WTC11 (cell line): ENCODE results near the gene PLTP. TPM values are rescaled to one million over a fixed set of nuclear protein-coding genes. Genes with fewer than 3 reads are reported as not detected.

Experiments
- ATAC-seq: fragments of 200-7000 bp; cut with Tn5 transposase; 2 replicates; pipeline ENCODE4 v1.10.0; 2021; ENCODE audit warnings: mild to moderate bottlenecking, moderate library complexity
- CTCF ChIA-PET: fragments of 300-600 bp; sonication (Branson Sonifier 250); formaldehyde crosslinking; loops from one replicate; lab custom pipeline; 2021; ENCODE audit warnings: antibody characterized with exemption; lab: Charles Lee
- POLR2A ChIA-PET: fragments of 350-600 bp; sonication (Branson Sonifier 250); formaldehyde crosslinking; loops from one replicate; lab custom pipeline; 2021; ENCODE audit warnings: antibody characterized with exemption; lab: Charles Lee
- DNase-seq: peaks from one replicate; pipeline ENCODE4 v3.0.0; 2021; ENCODE audit warnings: low spot score
- H3K27ac Mint-ChIP-seq: 2 replicates; pipeline ENCODE4 v1.8.0; 2021; ENCODE audit warnings: mixed read lengths
- H3K27me3 Mint-ChIP-seq: 2 replicates; pipeline ENCODE4 v1.8.0; 2021; ENCODE audit warnings: low read depth, mild to moderate bottlenecking, moderate library complexity, mixed read lengths
- H3K36me3 Mint-ChIP-seq: 2 replicates; pipeline ENCODE4 v1.8.0; 2021; ENCODE audit warnings: mixed read lengths
- H3K4me1 Mint-ChIP-seq: 2 replicates; pipeline ENCODE4 v1.8.0; 2022; ENCODE audit warnings: mixed read lengths
- H3K4me3 Mint-ChIP-seq: 2 replicates; pipeline ENCODE4 v1.8.0; 2021; ENCODE audit warnings: mild to moderate bottlenecking, moderate library complexity, mixed read lengths
- H3K9me3 Mint-ChIP-seq: 2 replicates; pipeline ENCODE4 v1.8.0; 2021; ENCODE audit warnings: mixed read lengths
- CREM ChIP-seq: sonication (generic); formaldehyde crosslinking; IDR thresholded peaks from 2 replicates; pipeline ENCODE4 v1.8.1; 2022; ENCODE audit warnings: mild to moderate bottlenecking, missing genetic modification reagents, moderate library complexity
- E2F1 ChIP-seq: sonication (generic); formaldehyde crosslinking; IDR thresholded peaks from 2 replicates; pipeline ENCODE4 v1.8.0; 2022; ENCODE audit warnings: mild to moderate bottlenecking, missing genetic modification reagents
- ERG ChIP-seq: fragments of 250-450 bp; sonication (Bioruptor Pico); IDR thresholded peaks from 2 replicates; pipeline ENCODE4 v1.8.0; 2021; ENCODE audit warnings: mild to moderate bottlenecking
- ESRRA ChIP-seq: sonication (generic); formaldehyde crosslinking; IDR thresholded peaks from 2 replicates; pipeline ENCODE4 v1.8.1; 2022; ENCODE audit warnings: mild to moderate bottlenecking, missing genetic modification reagents, borderline replicate concordance
- FOXP1 ChIP-seq: sonication (generic); formaldehyde crosslinking; IDR thresholded peaks from 2 replicates; pipeline ENCODE4 v1.8.0; 2022; ENCODE audit warnings: missing genetic modification reagents, mild to moderate bottlenecking, moderate library complexity, borderline replicate concordance
- FOXP4 ChIP-seq: sonication (generic); formaldehyde crosslinking; IDR thresholded peaks from 2 replicates; pipeline ENCODE4 v1.8.0; 2022; ENCODE audit warnings: mild to moderate bottlenecking, missing genetic modification reagents
- IRF2 ChIP-seq: sonication (generic); formaldehyde crosslinking; IDR thresholded peaks from 2 replicates; pipeline ENCODE4 v1.8.0; 2022; ENCODE audit warnings: low read depth, missing genetic modification reagents, borderline replicate concordance
- TEAD1 ChIP-seq: sonication (generic); formaldehyde crosslinking; IDR thresholded peaks from 2 replicates; pipeline ENCODE4 v1.8.0; 2022; ENCODE audit warnings: mild to moderate bottlenecking, missing genetic modification reagents
- TEAD4 ChIP-seq: sonication (generic); formaldehyde crosslinking; IDR thresholded peaks from 2 replicates; pipeline ENCODE4 v1.8.0; 2022; ENCODE audit warnings: mild to moderate bottlenecking, missing genetic modification reagents
- ZNF121 ChIP-seq: sonication (generic); formaldehyde crosslinking; IDR thresholded peaks from 2 replicates; pipeline ENCODE4 v1.8.0; 2023; ENCODE audit warnings: missing genetic modification reagents
- ZNF671 ChIP-seq: fragments of 250-450 bp; sonication (Bioruptor Pico); IDR thresholded peaks from 2 replicates; pipeline ENCODE4 v1.8.0; 2021; ENCODE audit warnings: mild to moderate bottlenecking
- total RNA-seq: library from RNA; stranded (reverse); gene quantifications from 3 replicates; pipeline ENCODE4 v1.2.3, GENCODE V29; 2021
- TF ChIP-seq, protein P1 (sequence below): sonication (generic); formaldehyde crosslinking; IDR thresholded peaks from 2 replicates; pipeline ENCODE4 v1.8.1; 2023; ENCODE audit warnings: mild to moderate bottlenecking, moderate library complexity, missing genetic modification reagents
- TF ChIP-seq, protein P2 (sequence below): sonication (generic); formaldehyde crosslinking; IDR thresholded peaks from 2 replicates; pipeline ENCODE4 v1.8.1; 2023; ENCODE audit warnings: mild to moderate bottlenecking, missing genetic modification reagents
- TF ChIP-seq, protein P3 (sequence below): sonication (generic); formaldehyde crosslinking; IDR thresholded peaks from 2 replicates; pipeline ENCODE4 v1.8.0; 2022; ENCODE audit warnings: missing genetic modification reagents
- TF ChIP-seq, protein P4 (sequence below): fragments of 250-450 bp; sonication (Bioruptor Pico); conservative IDR thresholded peaks from 2 replicates; pipeline ENCODE4 v1.9.0; 2021; ENCODE audit warnings: mild to moderate bottlenecking
- TF ChIP-seq, protein P5 (sequence below): fragments of 250-450 bp; sonication (Bioruptor Pico); IDR thresholded peaks from 2 replicates; pipeline ENCODE4 v1.9.0; 2021; ENCODE audit warnings: mild to moderate bottlenecking

The PLTP gene
- total RNA-seq, 1 experiment from 2014 or later = 109 TPM

- TF ChIP-seq, protein P1, sequence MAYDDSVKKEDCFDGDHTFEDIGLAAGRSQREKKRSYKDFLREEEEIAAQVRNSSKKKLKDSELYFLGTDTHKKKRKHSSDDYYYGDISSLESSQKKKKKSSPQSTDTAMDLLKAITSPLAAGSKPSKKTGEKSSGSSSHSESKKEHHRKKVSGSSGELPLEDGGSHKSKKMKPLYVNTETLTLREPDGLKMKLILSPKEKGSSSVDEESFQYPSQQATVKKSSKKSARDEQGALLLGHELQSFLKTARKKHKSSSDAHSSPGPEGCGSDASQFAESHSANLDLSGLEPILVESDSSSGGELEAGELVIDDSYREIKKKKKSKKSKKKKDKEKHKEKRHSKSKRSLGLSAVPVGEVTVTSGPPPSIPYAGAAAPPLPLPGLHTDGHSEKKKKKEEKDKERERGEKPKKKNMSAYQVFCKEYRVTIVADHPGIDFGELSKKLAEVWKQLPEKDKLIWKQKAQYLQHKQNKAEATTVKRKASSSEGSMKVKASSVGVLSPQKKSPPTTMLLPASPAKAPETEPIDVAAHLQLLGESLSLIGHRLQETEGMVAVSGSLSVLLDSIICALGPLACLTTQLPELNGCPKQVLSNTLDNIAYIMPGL (CRISPR knock-in tag) = no peak
- TF ChIP-seq ERG = no peak
- TF ChIP-seq ZNF671 = no peak
- TF ChIP-seq, protein P2, sequence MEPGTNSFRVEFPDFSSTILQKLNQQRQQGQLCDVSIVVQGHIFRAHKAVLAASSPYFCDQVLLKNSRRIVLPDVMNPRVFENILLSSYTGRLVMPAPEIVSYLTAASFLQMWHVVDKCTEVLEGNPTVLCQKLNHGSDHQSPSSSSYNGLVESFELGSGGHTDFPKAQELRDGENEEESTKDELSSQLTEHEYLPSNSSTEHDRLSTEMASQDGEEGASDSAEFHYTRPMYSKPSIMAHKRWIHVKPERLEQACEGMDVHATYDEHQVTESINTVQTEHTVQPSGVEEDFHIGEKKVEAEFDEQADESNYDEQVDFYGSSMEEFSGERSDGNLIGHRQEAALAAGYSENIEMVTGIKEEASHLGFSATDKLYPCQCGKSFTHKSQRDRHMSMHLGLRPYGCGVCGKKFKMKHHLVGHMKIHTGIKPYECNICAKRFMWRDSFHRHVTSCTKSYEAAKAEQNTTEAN (CRISPR knock-in tag) = no peak
- TF ChIP-seq TEAD4 (CRISPR knock-in tag) = no peak
- no peak for TF ChIP-seq ZNF121 (CRISPR knock-in tag)
- TF ChIP-seq FOXP1 = no peak
- TF ChIP-seq IRF2 (CRISPR knock-in tag) = no peak
- TF ChIP-seq E2F1 (CRISPR knock-in tag) = no peak
- no peak for TF ChIP-seq CREM (CRISPR knock-in tag)
- TF ChIP-seq, all 79 proteins: peak for 0
These were observed 50.5 kb downstream of the PLTP start (continued) for GRCh38 chr20:45861221-45862075.

- H3K4me3 Mint-ChIP-seq = no peak overlapping the region
- POLR2A ChIA-PET = interaction anchor here (0.6 to 0.7 kb wide), 2 partner anchors 20 to 50 kb away, joined by 3 to 8 read pairs; no protein-coding TSS in a partner anchor
- CTCF ChIA-PET = interaction anchor here (0.7 kb wide), 2 partner anchors 48 to 89 kb away, joined by 4 read pairs; no protein-coding TSS in a partner anchor
- no peak overlapping the region for H3K27ac Mint-ChIP-seq
- no peaks in the 10 kb centered on the region for H3K36me3 Mint-ChIP-seq
- ATAC-seq (no peak), DNase-seq (no peak)
- no peaks in the 10 kb centered on the region for H3K27me3 Mint-ChIP-seq
- H3K9me3 Mint-ChIP-seq = no peaks in the 10 kb centered on the region
- peaks cover 31% of the 10 kb centered on the region for H3K4me1 Mint-ChIP-seq
- TF ChIP-seq, protein P3, sequence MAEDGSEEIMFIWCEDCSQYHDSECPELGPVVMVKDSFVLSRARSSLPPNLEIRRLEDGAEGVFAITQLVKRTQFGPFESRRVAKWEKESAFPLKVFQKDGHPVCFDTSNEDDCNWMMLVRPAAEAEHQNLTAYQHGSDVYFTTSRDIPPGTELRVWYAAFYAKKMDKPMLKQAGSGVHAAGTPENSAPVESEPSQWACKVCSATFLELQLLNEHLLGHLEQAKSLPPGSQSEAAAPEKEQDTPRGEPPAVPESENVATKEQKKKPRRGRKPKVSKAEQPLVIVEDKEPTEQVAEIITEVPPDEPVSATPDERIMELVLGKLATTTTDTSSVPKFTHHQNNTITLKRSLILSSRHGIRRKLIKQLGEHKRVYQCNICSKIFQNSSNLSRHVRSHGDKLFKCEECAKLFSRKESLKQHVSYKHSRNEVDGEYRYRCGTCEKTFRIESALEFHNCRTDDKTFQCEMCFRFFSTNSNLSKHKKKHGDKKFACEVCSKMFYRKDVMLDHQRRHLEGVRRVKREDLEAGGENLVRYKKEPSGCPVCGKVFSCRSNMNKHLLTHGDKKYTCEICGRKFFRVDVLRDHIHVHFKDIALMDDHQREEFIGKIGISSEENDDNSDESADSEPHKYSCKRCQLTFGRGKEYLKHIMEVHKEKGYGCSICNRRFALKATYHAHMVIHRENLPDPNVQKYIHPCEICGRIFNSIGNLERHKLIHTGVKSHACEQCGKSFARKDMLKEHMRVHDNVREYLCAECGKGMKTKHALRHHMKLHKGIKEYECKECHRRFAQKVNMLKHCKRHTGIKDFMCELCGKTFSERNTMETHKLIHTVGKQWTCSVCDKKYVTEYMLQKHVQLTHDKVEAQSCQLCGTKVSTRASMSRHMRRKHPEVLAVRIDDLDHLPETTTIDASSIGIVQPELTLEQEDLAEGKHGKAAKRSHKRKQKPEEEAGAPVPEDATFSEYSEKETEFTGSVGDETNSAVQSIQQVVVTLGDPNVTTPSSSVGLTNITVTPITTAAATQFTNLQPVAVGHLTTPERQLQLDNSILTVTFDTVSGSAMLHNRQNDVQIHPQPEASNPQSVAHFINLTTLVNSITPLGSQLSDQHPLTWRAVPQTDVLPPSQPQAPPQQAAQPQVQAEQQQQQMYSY (CRISPR knock-in tag) = no peak
- TF ChIP-seq, protein P4, sequence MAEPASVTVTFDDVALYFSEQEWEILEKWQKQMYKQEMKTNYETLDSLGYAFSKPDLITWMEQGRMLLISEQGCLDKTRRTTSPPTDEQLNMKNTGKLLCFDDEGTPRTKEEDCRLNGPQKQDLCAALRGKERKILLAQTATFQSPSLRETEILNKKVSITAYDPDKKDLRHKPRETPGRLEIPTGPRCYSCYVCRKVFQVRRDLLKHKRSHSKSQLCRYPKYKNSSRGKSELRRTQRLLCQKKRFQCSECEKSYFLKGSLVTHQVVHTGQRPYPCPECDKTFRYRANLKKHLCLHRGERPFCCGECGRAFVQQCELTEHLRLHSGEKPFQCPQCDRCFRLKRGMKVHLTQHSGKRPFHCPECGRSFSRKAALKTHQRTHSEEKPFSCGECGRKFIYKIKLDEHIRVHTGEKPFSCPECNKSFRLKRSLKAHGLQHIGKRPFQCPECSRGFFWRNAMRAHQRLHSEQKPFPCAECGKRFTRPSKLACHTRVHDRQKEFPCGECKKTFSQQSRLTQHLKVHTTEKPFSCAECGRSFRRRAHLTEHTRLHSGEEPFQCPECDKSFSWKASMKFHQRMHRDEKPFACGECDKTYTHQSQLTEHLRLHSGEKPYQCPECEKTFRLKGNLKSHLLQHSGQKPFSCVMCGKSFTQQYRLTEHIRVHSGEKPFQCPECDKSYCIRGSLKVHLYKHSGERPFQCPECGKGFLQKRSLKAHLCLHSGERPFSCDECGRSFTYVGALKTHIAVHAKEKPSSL (CRISPR knock-in tag) = no peak
- TF ChIP-seq, protein P5, sequence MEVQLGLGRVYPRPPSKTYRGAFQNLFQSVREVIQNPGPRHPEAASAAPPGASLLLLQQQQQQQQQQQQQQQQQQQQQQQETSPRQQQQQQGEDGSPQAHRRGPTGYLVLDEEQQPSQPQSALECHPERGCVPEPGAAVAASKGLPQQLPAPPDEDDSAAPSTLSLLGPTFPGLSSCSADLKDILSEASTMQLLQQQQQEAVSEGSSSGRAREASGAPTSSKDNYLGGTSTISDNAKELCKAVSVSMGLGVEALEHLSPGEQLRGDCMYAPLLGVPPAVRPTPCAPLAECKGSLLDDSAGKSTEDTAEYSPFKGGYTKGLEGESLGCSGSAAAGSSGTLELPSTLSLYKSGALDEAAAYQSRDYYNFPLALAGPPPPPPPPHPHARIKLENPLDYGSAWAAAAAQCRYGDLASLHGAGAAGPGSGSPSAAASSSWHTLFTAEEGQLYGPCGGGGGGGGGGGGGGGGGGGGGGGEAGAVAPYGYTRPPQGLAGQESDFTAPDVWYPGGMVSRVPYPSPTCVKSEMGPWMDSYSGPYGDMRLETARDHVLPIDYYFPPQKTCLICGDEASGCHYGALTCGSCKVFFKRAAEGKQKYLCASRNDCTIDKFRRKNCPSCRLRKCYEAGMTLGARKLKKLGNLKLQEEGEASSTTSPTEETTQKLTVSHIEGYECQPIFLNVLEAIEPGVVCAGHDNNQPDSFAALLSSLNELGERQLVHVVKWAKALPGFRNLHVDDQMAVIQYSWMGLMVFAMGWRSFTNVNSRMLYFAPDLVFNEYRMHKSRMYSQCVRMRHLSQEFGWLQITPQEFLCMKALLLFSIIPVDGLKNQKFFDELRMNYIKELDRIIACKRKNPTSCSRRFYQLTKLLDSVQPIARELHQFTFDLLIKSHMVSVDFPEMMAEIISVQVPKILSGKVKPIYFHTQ (CRISPR knock-in tag) = no peak
- TF ChIP-seq ESRRA (CRISPR knock-in tag) (no peak), FOXP1 (no peak), TEAD1 (CRISPR knock-in tag) (no peak), FOXP4 (no peak)
These were observed 51.3 kb downstream of the PLTP start for GRCh38 chr20:45860560-45861220.
